SH-SY5Y (cell line): ENCODE data around the gene RABGGTA.

ENCODE experiments used
- GATA2 ChIP-seq: IDR thresholded peaks from 2 replicates; pipeline ENCODE4 v1.6.1; 2011; ENCODE audit warnings: mild to moderate bottlenecking, low read depth, low read length
- GATA3 ChIP-seq: IDR thresholded peaks from 2 replicates; pipeline ENCODE4 v1.6.1; 2011; ENCODE audit warnings: low read depth, mild to moderate bottlenecking, low read length, moderate library complexity

- TF ChIP-seq GATA2, result no peak
- no peak for TF ChIP-seq GATA3
These were observed 1.1 kb upstream of the RABGGTA start for GRCh38 chr14:24272467-24272866.
